Body of pancreas (tissue), 4 donors: Measurements from ENCODE around the gene ADAM10. TPM values are rescaled to one million over a fixed set of nuclear protein-coding genes. Genes with fewer than 3 reads are reported as not detected.

Experiments used
- ATAC-seq: fragments of 150-250 bp; one replicate; pipeline ENCODE4 v1.9.1; 2016
- DNase-seq, 4 donors: peaks; one replicate each; pipeline ENCODE4 v3.0.0-alpha.2; 2019
- H3K27ac ChIP-seq, 4 donors: fragments of 200-600 bp; sonication (generic); 1 replicate in 3 of 4; 2 replicates in 1 of 4; pipeline versions ENCODE4 v1.5.1 to v1.6.1; 2016 to 2019; ENCODE audit warnings: mild to moderate bottlenecking in 1 of 4, mixed read lengths in 1 of 4, moderate library complexity in 1 of 4
- H3K27me3 ChIP-seq, 2 donors: fragments of 200-600 bp; sonication (generic); one replicate each; pipeline ENCODE4 v1.6.0; 2016; ENCODE audit warnings: mild to moderate bottlenecking in 1 of 2
- H3K36me3 ChIP-seq, 2 donors: fragments of 200-600 bp; sonication (generic); replicated peaks in 1 of 2; 2 replicates each; pipeline ENCODE4 v1.5.1; 2016; ENCODE audit warnings: low read depth in 2 of 2; ENCODE audit not compliant: insufficient read depth in 1 of 2
- H3K4me1 ChIP-seq: fragments of 200-600 bp; sonication (generic); one replicate; pipeline ENCODE4 v1.6.0; 2016
- H3K4me3 ChIP-seq, 2 donors: fragments of 200-600 bp; sonication (generic); 1 replicate in 1 of 2; 2 replicates in 1 of 2; pipeline ENCODE4 v1.5.1; 2016 to 2019
- H3K9me3 ChIP-seq, 3 donors: fragments of 200-600 bp; sonication (generic); 1 replicate in 2 of 3; 2 replicates in 1 of 3; pipeline ENCODE4 v1.5.1; 2016
- CTCF ChIP-seq, 7 experiments: fragments of 450-650 bp in 4 of 7; fragments of 200-600 bp in 3 of 7; sonication (generic) in 3 of 7; IDR thresholded peaks; one replicate each; pipeline ENCODE4 v1.5.1; 2016 to 2019; ENCODE audit warnings: antibody characterized with exemption in 7 of 7
- POLR2A ChIP-seq, 3 donors: fragments of 450-650 bp; IDR thresholded peaks; one replicate each; pipeline ENCODE4 v1.6.1; 2016; ENCODE audit warnings: antibody characterized with exemption in 3 of 3, mild to moderate bottlenecking in 2 of 3
- WGBS, 2 donors: methylation state at CpG; one replicate each; pipeline ENCODE4 v1.1.5; 2017; 5-methylcytosine and 5-hydroxymethylcytosine counted together
- intact Hi-C: fragments of 100-400 bp; cut with DNase I; formaldehyde crosslinking; loops from one replicate; pipeline ENCODE4 v1.15.1; 2023
- total RNA-seq, 2 donors: library from RNA; depleted of rRNA; stranded (reverse); fragments of >200 nt; gene quantifications; one replicate each; pipeline ENCODE4 v1.1.0, GENCODE V29; 2016

ADAM10 gene
- total RNA-seq, 2 donors from 2014 or later: 29.1 to 35.6 TPM

DNA sequence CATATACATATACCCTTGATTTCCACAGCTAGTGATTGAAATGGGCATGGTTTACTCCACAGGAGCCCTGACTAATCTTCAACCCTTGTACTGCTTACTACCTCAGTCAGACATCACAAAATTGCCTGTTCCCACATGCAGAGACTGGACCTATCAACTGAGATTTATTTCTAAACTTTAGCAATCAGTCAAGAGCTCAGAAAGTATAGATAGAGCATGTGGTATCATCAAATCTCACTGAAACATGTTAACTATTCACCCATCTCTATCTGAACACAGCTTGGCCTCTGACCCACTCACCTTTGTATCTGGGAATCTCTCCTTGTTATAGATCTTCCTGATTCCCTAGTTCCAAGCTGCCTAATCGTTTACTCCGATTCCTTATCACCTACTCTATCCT is 14.6 kb downstream of the ADAM10 start:
- H3K27me3 ChIP-seq: no peaks in the 10 kb centered on the region
- H3K4me3 ChIP-seq: no peak overlapping the region
- DNase-seq: no peak
- WGBS, 2 donors: 23 to 25% methylated on average over 2 of the region's 2 CpGs
- no peak for ATAC-seq
- no peaks in the 10 kb centered on the region for H3K9me3 ChIP-seq
- H3K4me1 ChIP-seq: peaks cover 12% of the 10 kb centered on the region
- TF ChIP-seq CTCF (IDR thresholded peaks at IDR 0.05) (no peak), POLR2A (IDR thresholded peaks at IDR 0.05) (no peak)
- intact Hi-C loops: no loop called here
- no peaks in the 10 kb centered on the region for H3K36me3 ChIP-seq
- no peak overlapping the region for H3K27ac ChIP-seq

GRCh38 chr15:58732625-58733363 is 16.7 kb downstream of the ADAM10 start:
- H3K9me3 ChIP-seq: no peaks in the 10 kb centered on the region
- no peak overlapping the region for H3K27ac ChIP-seq
- no peaks in the 10 kb centered on the region for H3K36me3 ChIP-seq
- no peaks in the 10 kb centered on the region for H3K27me3 ChIP-seq
- TF ChIP-seq CTCF (IDR thresholded peaks at IDR 0.05): no peak
- no peak for TF ChIP-seq POLR2A (IDR thresholded peaks at IDR 0.05)
- intact Hi-C loops: no loop called here
- no peak for DNase-seq
- no peak overlapping the region for H3K4me3 ChIP-seq
- peaks cover 6% of the 10 kb centered on the region for H3K4me1 ChIP-seq
- WGBS, 2 donors: 83 to 90% methylated on average over 4 of the region's 4 CpGs
- ATAC-seq: no peak

DNA sequence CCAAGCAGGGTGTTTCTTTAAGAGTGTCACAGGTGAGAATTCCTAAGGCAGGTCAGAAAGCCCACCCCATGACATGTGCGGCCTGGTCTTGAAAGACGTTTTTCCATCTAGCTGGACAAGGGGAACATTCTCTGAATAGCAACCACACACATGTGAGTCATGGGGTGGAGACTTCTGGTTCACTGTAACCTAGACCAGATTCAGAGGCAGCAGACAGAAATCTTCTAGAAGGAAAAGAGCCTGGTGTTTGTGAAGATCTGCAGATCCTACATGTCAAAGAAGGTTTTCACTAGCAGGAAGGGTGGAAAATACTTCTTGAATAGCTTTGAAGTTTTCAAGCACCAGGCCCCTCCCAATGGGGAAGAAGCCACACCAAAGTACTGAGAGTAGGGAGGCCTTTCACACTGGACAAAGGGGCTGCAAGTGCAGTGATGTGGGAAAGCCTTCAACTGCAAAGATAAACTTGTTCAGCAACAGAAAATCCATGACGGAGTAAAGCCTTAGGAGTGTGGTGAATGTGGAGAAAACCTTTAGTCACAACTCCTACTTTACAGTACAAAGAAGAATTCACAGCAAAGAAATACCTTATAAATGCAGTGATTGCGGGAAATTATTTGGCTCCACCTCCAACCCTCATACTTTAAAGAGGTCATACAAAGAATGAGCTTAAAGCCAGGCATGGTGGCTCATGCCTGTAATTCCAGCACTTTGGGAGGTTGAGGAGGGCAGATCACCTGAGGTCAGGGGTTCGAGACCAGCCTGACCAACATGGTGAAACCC is 17.6 kb downstream of the ADAM10 start:
- DNase-seq (peak in 1 of 4 donors; percentile 17), ATAC-seq (no peak)
- Histone ChIP-seq H3K36me3 (no peaks in the 10 kb centered on the region), H3K4me1 (peaks cover 6% of the 10 kb centered on the region), H3K27ac (no peak overlapping the region), H3K27me3 (no peaks in the 10 kb centered on the region), H3K9me3 (no peaks in the 10 kb centered on the region), H3K4me3 (no peak overlapping the region)
- 82 to 86% methylated on average over 5 of the region's 5 CpGs for WGBS, 2 donors
- TF ChIP-seq CTCF (IDR thresholded peaks at IDR 0.05) (no peak), POLR2A (IDR thresholded peaks at IDR 0.05) (no peak)
- intact Hi-C loops: no loop called here

GRCh38 chr15:58726867-58727266 is 22.6 kb downstream of the ADAM10 start:
- H3K36me3 ChIP-seq: no peaks in the 10 kb centered on the region
- no peak overlapping the region for H3K4me3 ChIP-seq
- H3K27me3 ChIP-seq: no peaks in the 10 kb centered on the region
- WGBS, 2 donors: 84 to 97% methylated on average over 12 of the region's 12 CpGs
- H3K27ac ChIP-seq: no peak overlapping the region
- intact Hi-C loops: no loop called here
- peaks cover 4% of the 10 kb centered on the region for H3K4me1 ChIP-seq
- no peaks in the 10 kb centered on the region for H3K9me3 ChIP-seq
- no peak for TF ChIP-seq POLR2A (IDR thresholded peaks at IDR 0.05)
- no peak for TF ChIP-seq CTCF (IDR thresholded peaks at IDR 0.05)
- ATAC-seq: no peak
- DNase-seq: no peak
